Inflammatory macrophage (primary cell): ENCODE results near the gene NPAP1.
"Not testable (repeated sequence)": the region's sequence is repeated elsewhere in the genome, so short reads cannot be mapped to it uniquely, and the experiment has no call there.

Experiments used
- DNase-seq, 2 donors: peaks; one replicate each; pipeline ENCODE4 v3.0.0-alpha.2; 2020 to 2022
- total RNA-seq, 18 experiments: gene quantifications; one replicate each; lab custom pipeline; 2026; ENCODE audit warnings: mixed read lengths in 6 of 18, inconsistent platforms in 2 of 18; lab: John Stamatoyannopoulos, UW

Gene NPAP1
- total RNA-seq: 0 to 0.16 (median 0) reads per million in 18 experiments

DNA sequence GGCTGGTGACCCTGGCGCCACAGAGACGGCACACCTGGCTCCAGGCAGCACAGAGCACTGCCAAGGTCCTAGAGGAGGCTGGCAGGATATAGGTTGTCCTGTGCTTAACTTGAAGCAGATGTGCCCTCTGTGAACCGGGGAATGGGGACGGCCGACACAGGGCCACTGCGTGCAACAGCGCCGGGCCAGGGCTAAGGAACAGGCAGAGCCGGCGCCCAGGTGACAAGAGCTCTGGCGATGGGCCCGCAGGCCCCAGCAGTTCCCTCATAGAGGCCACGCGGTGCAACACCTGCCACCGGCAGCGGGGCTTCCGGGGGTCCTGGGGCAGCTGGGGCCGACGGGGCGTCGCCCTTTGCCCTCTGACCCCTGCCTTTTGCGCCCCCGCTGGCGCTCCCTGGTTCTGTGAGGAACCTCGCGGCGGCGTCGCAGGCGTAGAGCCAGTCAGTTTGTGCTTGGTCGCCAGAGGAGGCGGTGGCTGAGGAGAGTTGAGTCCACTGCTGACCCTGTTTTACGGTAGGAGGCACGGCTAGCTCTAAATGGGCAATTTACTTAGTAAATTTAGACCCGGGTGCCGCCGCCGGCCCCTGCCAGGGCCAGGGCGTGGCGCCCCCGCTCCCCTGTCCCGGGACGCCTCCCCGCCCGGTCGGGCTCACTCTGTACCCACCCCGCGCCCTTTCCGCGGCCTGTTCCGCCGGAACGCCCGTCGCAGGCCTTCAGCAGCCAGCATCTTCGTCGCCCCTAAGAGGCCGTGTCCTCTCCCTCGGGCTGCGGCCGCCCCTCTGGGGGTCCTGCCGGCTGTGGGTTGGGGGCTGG, at the start of gene NPAP1:
Gene NPAP1, plus strand, starts transcription at position 444 of the 813 bp plus-strand sequence. Its CDS starts 93 bp downstream, at position 537.
- DNase-seq: no peak

- DNase-seq: no peak
These were observed 48.1 kb upstream of the NPAP1 start for GRCh38 chr15:24627443-24627842.

- DNase-seq: no peak
These were observed 42.5 kb upstream of the NPAP1 start for GRCh38 chr15:24633082-24633481.

- DNase-seq: not testable (repeated sequence)
These were observed 36.2 kb upstream of the NPAP1 start for GRCh38 chr15:24639412-24639811.

DNA sequence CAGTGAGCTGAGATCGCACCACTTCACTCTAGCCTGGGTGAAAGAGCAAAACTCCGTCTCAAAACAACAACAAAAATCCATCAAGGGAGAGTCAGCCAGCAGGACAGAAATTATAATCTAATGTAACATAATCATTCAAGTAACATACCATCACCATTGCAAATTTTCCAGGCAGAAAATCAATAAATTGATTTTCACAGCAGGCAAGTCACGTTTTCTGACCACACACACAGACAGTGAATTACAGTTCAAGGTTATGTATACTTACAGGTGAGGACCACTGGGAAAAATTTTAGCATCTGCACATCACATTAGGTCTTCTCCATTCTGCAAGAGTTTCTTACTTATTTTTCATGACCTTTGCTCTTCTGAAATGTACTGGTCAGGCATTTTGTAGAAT, 29.9 kb upstream of the NPAP1 start:
- no peak for DNase-seq

DNA sequence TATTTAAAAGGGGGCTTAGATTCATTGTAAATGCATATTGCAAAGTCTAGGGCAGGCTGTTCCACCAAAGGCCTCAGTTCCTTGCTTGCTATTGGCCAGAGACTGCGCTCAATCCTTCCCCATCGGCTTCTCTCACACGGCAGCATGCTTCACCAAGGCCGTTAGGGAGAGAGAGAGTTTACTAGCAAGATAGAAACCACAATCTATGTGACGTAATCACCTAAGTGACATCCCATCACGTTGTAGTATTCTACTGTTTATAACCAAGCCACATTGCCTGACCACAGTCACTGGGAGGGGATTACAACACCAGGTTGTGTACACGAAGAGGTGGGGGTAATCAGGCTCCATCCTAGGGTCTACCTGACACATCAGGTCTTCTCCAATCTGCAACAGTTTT, 16.0 kb upstream of the NPAP1 start:
- DNase-seq: no peak

DNA sequence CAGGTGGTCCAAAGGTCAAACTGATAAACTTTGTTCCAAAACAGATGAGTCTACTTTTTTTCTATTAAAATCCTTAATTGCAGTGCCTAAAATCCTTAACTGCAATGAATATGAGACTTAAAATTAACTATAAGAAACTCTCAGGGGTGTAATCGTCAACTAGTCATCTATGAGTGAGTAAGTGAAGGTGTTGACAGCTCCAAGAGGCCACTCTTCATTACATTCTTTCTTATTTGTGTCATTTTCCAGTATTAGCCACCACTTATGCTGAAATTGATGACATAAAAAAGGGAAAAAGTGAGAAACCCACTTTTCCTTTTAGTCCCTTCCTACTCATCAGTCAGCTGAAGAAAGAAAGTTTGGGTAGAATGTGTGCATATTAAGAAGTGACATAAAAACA, 12.6 kb upstream of the NPAP1 start:
- no peak for DNase-seq

DNA sequence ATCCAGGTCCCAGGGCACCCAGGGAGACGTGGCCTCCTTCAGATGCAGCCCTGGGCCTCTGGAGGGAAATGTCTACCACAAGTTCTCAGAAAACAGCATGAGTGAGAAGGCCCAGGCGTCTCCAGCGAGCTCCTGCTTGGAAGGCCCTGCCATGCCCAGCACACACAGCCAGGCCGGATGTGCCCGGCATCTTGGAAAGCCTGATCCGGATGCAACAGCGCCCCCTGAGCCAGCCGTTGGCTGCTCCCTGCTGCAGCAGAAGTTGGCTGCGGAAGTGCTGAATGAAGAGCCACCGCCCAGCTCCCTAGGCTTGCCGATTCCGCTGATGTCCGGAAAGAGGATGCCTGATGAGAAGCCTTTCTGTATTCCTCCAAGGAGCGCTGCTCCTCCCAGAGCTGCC, 856 bp downstream of the NPAP1 start:
- no peak for DNase-seq

GRCh38 chr15:24678485-24678884, 2.9 kb downstream of the NPAP1 start:
- DNase-seq: no peak

- DNase-seq: no peak
These were observed 6.4 kb downstream of the NPAP1 start for GRCh38 chr15:24682002-24682401.

DNA sequence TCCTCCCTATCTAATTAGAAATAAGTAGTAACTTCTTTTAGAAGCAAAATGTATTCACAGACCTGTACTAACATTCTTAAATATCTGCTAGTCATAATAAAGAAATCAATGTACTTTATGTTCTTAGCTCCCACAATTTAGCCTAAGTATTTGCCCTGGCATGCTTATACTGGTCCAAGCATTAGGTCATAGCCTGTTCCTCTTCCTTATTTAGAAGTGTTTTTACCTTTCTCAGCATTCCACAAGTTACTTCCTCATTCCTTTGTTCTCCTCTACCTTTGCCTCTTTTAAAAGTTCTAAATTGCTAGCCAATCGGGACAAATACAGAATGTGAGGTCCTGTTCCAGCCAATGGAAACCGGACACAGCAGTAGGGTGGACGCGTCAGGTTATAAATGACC, 7.3 kb downstream of the NPAP1 start:
- DNase-seq: not testable (repeated sequence)

GRCh38 chr15:24683736-24684135, 8.2 kb downstream of the NPAP1 start:
- no peak for DNase-seq

DNA sequence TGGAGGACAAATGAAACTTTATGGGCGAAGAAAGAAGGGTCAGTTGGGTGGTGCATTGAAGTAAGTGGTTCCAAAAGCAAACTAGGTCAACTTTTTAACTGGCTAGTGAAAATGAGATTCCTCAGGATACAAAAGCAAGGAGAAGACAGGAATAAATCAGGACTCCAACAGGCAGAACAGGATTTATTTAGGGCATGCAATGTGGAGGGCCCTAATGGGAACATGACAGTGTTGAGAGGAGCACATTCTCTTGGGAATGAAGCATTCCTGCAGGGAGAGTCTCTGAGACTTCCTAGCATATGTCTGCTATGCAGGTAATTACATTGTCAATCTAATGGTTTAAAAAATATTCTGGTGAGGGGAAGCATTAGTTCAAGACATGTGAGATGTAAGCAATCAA, 8.7 kb downstream of the NPAP1 start:
- DNase-seq: no peak

DNA sequence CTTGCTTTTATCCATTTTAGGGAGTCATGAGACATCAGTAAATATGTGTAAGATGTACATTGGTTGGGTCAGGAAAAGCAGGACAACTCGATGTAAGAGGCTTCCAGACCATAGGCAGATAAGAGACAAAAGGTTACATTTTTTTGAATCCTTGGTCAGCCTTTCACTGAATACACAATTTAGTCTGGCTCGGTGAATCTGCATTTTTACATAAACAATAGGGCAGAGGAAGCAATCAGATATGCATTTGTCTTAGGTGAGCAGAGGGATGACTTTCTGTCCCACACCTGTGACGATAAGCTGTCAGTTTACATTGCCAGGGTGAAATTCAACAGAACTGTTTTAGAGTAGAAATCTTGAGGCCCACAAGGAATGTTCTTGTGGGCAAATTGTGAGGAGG, 20.6 kb downstream of the NPAP1 start:
- DNase-seq: no peak

- no peak for DNase-seq
These were observed 21.3 kb downstream of the NPAP1 start for GRCh38 chr15:24696842-24697241.

DNA sequence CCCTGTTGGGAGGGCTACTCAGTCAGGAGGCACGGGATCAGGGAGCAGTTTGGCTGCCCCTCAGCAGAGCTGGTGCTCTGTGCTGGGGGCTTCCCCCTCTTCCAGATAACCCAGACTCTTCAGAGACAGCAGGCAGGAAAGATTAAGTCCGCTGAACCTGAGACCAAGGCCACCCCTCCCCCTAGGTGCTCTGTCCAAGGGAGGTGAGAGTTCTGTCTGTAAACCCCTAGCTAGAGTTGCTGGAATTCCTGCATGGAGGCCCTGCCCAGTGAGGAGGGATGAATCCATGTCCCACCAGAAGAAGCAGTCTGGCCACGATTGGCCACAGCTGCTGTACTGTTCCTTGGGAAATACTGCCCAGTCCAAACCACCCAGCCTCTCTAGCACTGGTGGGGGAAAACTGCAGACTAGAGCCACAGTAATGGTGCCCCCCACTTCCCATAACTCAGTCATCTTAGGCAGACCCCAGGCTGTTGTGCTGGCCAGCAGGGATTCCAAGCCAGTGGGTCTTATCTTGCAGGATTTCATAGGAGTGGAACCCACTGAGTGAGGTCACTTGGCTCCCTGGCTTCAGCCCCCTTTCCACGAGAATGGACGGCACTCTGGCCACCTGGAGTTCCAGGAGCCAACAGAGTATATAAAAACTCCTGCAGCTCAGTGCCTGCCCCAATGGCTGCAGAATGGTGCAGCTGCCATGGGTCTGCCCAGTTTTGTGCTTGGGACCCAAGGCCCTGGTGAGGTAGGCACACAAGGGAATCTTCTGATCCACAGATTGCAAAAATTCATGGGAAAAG, 42.9 kb downstream of the NPAP1 start:
- DNase-seq: no peak

DNA sequence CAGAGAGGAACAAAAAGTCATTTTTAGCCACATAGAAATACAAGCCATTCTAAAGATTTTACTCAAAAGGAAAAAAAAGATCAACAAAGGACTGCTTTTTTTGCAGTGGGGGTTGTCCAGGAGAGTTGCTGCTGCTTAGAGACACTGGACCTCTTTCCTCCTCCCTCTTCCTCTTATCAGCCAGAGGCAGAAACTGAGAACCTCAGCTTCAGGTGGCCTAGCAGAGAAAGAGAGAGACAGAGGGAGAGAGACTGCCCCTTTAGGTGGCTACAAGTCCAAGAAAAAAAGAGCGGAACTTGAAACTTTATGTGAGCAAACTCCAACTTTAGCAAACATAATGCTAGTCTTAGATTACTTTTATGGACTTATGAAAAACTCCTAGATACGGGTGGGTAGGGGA, 54.2 kb downstream of the NPAP1 start:
- no peak for DNase-seq
